ENCODE results near the gene CIB4. TPM values are rescaled to one million over a fixed set of nuclear protein-coding genes. Genes with fewer than 3 reads are reported as not detected.

The CIB4 gene
- total RNA-seq, 8 experiments from 2014 or later: 0.50 to 1.00 TPM; not detected in 6

GRCh38 chr2:26542676-26543505, 98.3 kb downstream of the CIB4 start:
- Histone ChIP-seq H3K27ac (no peak overlapping the region), H3K4me3 (no peak overlapping the region), H3K4me1 (replicated peaks in 1 of 2) (peaks cover 18 to 20% of the 10 kb centered on the region in 2 donors)
- in situ Hi-C loops (cut with MboI; ENCODE audit: low pct_unique_long_range_greater_than_20kb in 2 of 9, low sequenced_read_pairs in 9 of 9, unreplicated experiment in 9 of 9): no loop called here
- ATAC-seq (replicated peaks in 6 of 8): peak; percentile 30 to 93 (median 61)
- 38 to 100% (median 68%) methylated on average over 1 to 9 of the region's 15 CpGs; no CpG with 5 or more reads in 2 of the 10 experiments for WGBS, 10 experiments

- Histone ChIP-seq H3K27ac (no peak overlapping the region), H3K4me1 (replicated peaks in 1 of 2) (peaks cover 18 to 20% of the 10 kb centered on the region in 2 donors), H3K4me3 (no peak overlapping the region)
- in situ Hi-C loops (cut with MboI; ENCODE audit: low pct_unique_long_range_greater_than_20kb in 2 of 9, low sequenced_read_pairs in 9 of 9, unreplicated experiment in 9 of 9): no loop called here
- ATAC-seq (replicated peaks in 6 of 8): no peak
- 44 to 100% (median 94%) methylated on average over 1 to 4 of the region's 5 CpGs; no CpG with 5 or more reads in 3 of the 10 experiments for WGBS, 10 experiments
Measured at GRCh38 chr2:26542194-26542455, 99.0 kb downstream of the CIB4 start.

GRCh38 chr2:26541401-26542193, 99.6 kb downstream of the CIB4 start:
- in situ Hi-C loops (cut with MboI; ENCODE audit: low pct_unique_long_range_greater_than_20kb in 2 of 9, low sequenced_read_pairs in 9 of 9, unreplicated experiment in 9 of 9): no loop called here
- 6 to 92% (median 58%) methylated on average over 1 to 6 of the region's 6 CpGs; no CpG with 5 or more reads in 1 of the 10 experiments for WGBS, 10 experiments

GRCh38 chr2:26540961-26541360, 100.2 kb downstream of the CIB4 start:
- WGBS, 10 experiments: 0 to 67% (median 37%) methylated on average over 1 to 6 of the region's 6 CpGs
- Histone ChIP-seq H3K4me3 (no peak overlapping the region), H3K4me1 (replicated peaks in 1 of 2) (peaks cover 18 to 20% of the 10 kb centered on the region in 2 donors), H3K27ac (no peak overlapping the region)
- in situ Hi-C loops (cut with MboI; ENCODE audit: low pct_unique_long_range_greater_than_20kb in 2 of 9, low sequenced_read_pairs in 9 of 9, unreplicated experiment in 9 of 9): no loop called here
- peak in 3 of 8 experiments; percentile 19 to 46 (median 35) for ATAC-seq (replicated peaks in 6 of 8)

More at GRCh38 chr2:26541401-26542193, 99.6 kb downstream of the CIB4 start:
- peak in 3 of 8 experiments; percentile 30 to 40 (median 34) for ATAC-seq (replicated peaks in 6 of 8)
- Histone ChIP-seq H3K4me1 (replicated peaks in 1 of 2) (peaks cover 18 to 20% of the 10 kb centered on the region in 2 donors), H3K4me3 (no peak overlapping the region), H3K27ac (no peak overlapping the region)

- no peak overlapping the region for H3K27ac ChIP-seq
- H3K4me3 ChIP-seq: no peak overlapping the region
- H3K4me1 ChIP-seq (replicated peaks in 1 of 2): peaks cover 18 to 20% of the 10 kb centered on the region in 2 donors
- no CpG with 5 or more reads among the region's 10 CpGs for WGBS, 10 experiments
- in situ Hi-C loops (cut with MboI; ENCODE audit: low pct_unique_long_range_greater_than_20kb in 2 of 9, low sequenced_read_pairs in 9 of 9, unreplicated experiment in 9 of 9): no loop called here
- peak in 3 of 8 experiments; percentile 13 to 21 (median 18) for ATAC-seq (replicated peaks in 6 of 8)
Measured at GRCh38 chr2:26540306-26540705, 100.9 kb downstream of the CIB4 start.

- H3K27ac ChIP-seq: no peak overlapping the region
- no peak for ATAC-seq (replicated peaks in 6 of 8)
- H3K4me1 ChIP-seq (replicated peaks in 1 of 2): peaks cover 20 to 28% of the 10 kb centered on the region in 2 donors
- in situ Hi-C loops (cut with MboI; ENCODE audit: low pct_unique_long_range_greater_than_20kb in 2 of 9, low sequenced_read_pairs in 9 of 9, unreplicated experiment in 9 of 9): no loop called here
- WGBS, 10 experiments: 42 to 76% (median 51%) methylated on average over 2 to 7 of the region's 14 CpGs; no CpG with 5 or more reads in 4 of the 10 experiments
- no peak overlapping the region for H3K4me3 ChIP-seq
Measured at GRCh38 chr2:26537826-26538475, 103.2 kb downstream of the CIB4 start.

- Histone ChIP-seq H3K4me1 (replicated peaks in 1 of 2) (peaks cover 20 to 28% of the 10 kb centered on the region in 2 donors), H3K27ac (no peak overlapping the region), H3K4me3 (no peak overlapping the region)
- 17 to 100% (median 85%) methylated on average over 1 to 12 of the region's 17 CpGs; no CpG with 5 or more reads in 6 of the 10 experiments for WGBS, 10 experiments
- in situ Hi-C loops (cut with MboI; ENCODE audit: low pct_unique_long_range_greater_than_20kb in 2 of 9, low sequenced_read_pairs in 9 of 9, unreplicated experiment in 9 of 9): no loop called here
- no peak for ATAC-seq (replicated peaks in 6 of 8)
Measured at GRCh38 chr2:26537069-26537825, 103.9 kb downstream of the CIB4 start.

GRCh38 chr2:26536371-26537068, 104.6 kb downstream of the CIB4 start:
- in situ Hi-C loops (cut with MboI; ENCODE audit: low pct_unique_long_range_greater_than_20kb in 2 of 9, low sequenced_read_pairs in 9 of 9, unreplicated experiment in 9 of 9): no loop called here
- H3K27ac ChIP-seq: no peak overlapping the region
- peaks cover 17 to 23% of the 10 kb centered on the region in 2 donors for H3K4me1 ChIP-seq (replicated peaks in 1 of 2)
- no peak for ATAC-seq (replicated peaks in 6 of 8)
- WGBS, 10 experiments: 17 to 100% (median 93%) methylated on average over 1 to 4 of the region's 20 CpGs; no CpG with 5 or more reads in 3 of the 10 experiments
- H3K4me3 ChIP-seq: no peak overlapping the region

GRCh38 chr2:26535663-26536275, 105.4 kb downstream of the CIB4 start:
- Histone ChIP-seq H3K27ac (no peak overlapping the region), H3K4me3 (no peak overlapping the region), H3K4me1 (replicated peaks in 1 of 2) (peaks cover 9 to 17% of the 10 kb centered on the region in 2 donors)
- WGBS, 10 experiments: 90 to 100% (median 100%) methylated on average over 1 to 2 of the region's 8 CpGs; no CpG with 5 or more reads in 7 of the 10 experiments
- no peak for ATAC-seq (replicated peaks in 6 of 8)
- in situ Hi-C loops (cut with MboI; ENCODE audit: low pct_unique_long_range_greater_than_20kb in 2 of 9, low sequenced_read_pairs in 9 of 9, unreplicated experiment in 9 of 9): no loop called here

GRCh38 chr2:26534865-26535662, 106.1 kb downstream of the CIB4 start:
- in situ Hi-C loops (cut with MboI; ENCODE audit: low pct_unique_long_range_greater_than_20kb in 2 of 9, low sequenced_read_pairs in 9 of 9, unreplicated experiment in 9 of 9): no loop called here
- no peak overlapping the region for H3K4me3 ChIP-seq
- 40 to 100% (median 93%) methylated on average over 1 to 3 of the region's 13 CpGs; no CpG with 5 or more reads in 5 of the 10 experiments for WGBS, 10 experiments
- H3K27ac ChIP-seq: no peak overlapping the region
- peaks cover 3 to 12% of the 10 kb centered on the region in 2 donors for H3K4me1 ChIP-seq (replicated peaks in 1 of 2)
- peak in 2 of 8 experiments; percentile 12 to 23 for ATAC-seq (replicated peaks in 6 of 8)
